Natural killer cell (primary cell): ENCODE results near the gene HELZ. TPM values are rescaled to one million over a fixed set of nuclear protein-coding genes. Genes with fewer than 3 reads are reported as not detected.

Source experiments
- ATAC-seq, 3 donors: fragments of 150-1000 bp in 2 of 3; fragments of 200-7000 bp in 1 of 3; cut with Tn5 transposase; 1 replicate in 1 of 3; 2 replicates in 2 of 3; pipeline ENCODE4 v1.10.0; 2021; ENCODE audit warnings: mild to moderate bottlenecking in 2 of 3, moderate library complexity in 2 of 3
- DNase-seq, 2 donors: peaks; one replicate each; pipeline versions ENCODE4 v3.0.0 to v3.0.0-alpha.2; 2013 to 2021; ENCODE audit warnings: mixed read lengths in 1 of 2
- H3K27ac ChIP-seq: one replicate; pipeline ENCODE4 v1.5.1; 2013; ENCODE audit warnings: mild to moderate bottlenecking, low read length
- H3K27me3 ChIP-seq: one replicate; pipeline ENCODE4 v1.6.1; 2013; ENCODE audit warnings: low read length; ENCODE audit not compliant: control insufficient read depth, insufficient read depth
- H3K36me3 ChIP-seq: one replicate; pipeline ENCODE4 v1.6.1; 2013; ENCODE audit warnings: low read length; ENCODE audit not compliant: control insufficient read depth, insufficient read depth
- H3K4me1 ChIP-seq: one replicate; pipeline ENCODE4 v1.6.1; 2013; ENCODE audit warnings: low read length; ENCODE audit not compliant: control insufficient read depth, insufficient read depth
- H3K4me3 ChIP-seq: one replicate; pipeline ENCODE4 v1.5.1; 2013; ENCODE audit warnings: low read length
- H3K9me3 ChIP-seq: one replicate; pipeline ENCODE4 v1.6.1; 2013; ENCODE audit warnings: low read length; ENCODE audit not compliant: control insufficient read depth, insufficient read depth
- H3K27ac Mint-ChIP-seq, 2 donors: one replicate each; pipeline ENCODE4 v1.8.0; 2022; ENCODE audit warnings: mild to moderate bottlenecking in 2 of 2, mixed read lengths in 2 of 2, moderate library complexity in 1 of 2
- H3K27me3 Mint-ChIP-seq, 2 donors: one replicate each; pipeline ENCODE4 v1.8.0; 2022; ENCODE audit warnings: low read depth in 2 of 2, mixed read lengths in 2 of 2
- H3K36me3 Mint-ChIP-seq: one replicate; pipeline ENCODE4 v1.8.0; 2022; ENCODE audit warnings: mixed read lengths
- H3K4me1 Mint-ChIP-seq, 2 donors: one replicate each; pipeline ENCODE4 v1.8.0; 2022; ENCODE audit warnings: mixed read lengths in 2 of 2
- H3K4me3 Mint-ChIP-seq: one replicate; pipeline ENCODE4 v1.8.0; 2022; ENCODE audit warnings: mild to moderate bottlenecking, moderate library complexity, mixed read lengths
- H3K9me3 Mint-ChIP-seq, 2 donors: one replicate each; pipeline ENCODE4 v1.8.0; 2022; ENCODE audit warnings: mixed read lengths in 2 of 2
- WGBS: methylation state at CpG from one replicate; pipeline ENCODE4 v1.1.7; 2013; ENCODE audit warnings: missing lambda C conversion rate; ENCODE audit not compliant: insufficient coverage; 5-methylcytosine and 5-hydroxymethylcytosine counted together
- intact Hi-C: fragments of 100-400 bp; cut with micrococcal nuclease; formaldehyde crosslinking; loops from one replicate; pipeline ENCODE4 v1.14.2; 2022
- total RNA-seq, 4 donors: library from RNA; stranded (reverse); fragments of 120-200 nt in 1 of 4; gene quantifications; one replicate each; pipeline versions ENCODE4 v1.2.3 to v1.2.4, GENCODE V29; 2013 to 2022
- TF ChIP-seq, protein P1 (sequence below): fragments of 200-600 bp; IDR thresholded peaks from one replicate; pipeline ENCODE4 v1.8.0; 2022; ENCODE audit warnings: antibody characterized with exemption

The HELZ gene
- total RNA-seq, 3 donors from 2014 or later (not counting 1 experiment from before 2014, with no cell fraction given): 274 to 355 (median 292) TPM

GRCh38 chr17:67241719-67242341 lies 3.2 kb downstream of the HELZ start:
- peaks cover 10% of the 10 kb centered on the region for H3K36me3 Mint-ChIP-seq

GRCh38 chr17:67239597-67239996 lies 5.4 kb downstream of the HELZ start:
- Mint-ChIP-seq H3K4me3 (peak overlapping the region; percentile 68), H3K27ac (peak overlapping the region; percentile 92 to 94), H3K4me1 (peaks cover 67 to 70% of the 10 kb centered on the region in 2 donors), H3K9me3 (no peaks in the 10 kb centered on the region), H3K36me3 (peaks cover 16% of the 10 kb centered on the region), H3K27me3 (no peaks in the 10 kb centered on the region)
- no peak overlapping the region for H3K27ac ChIP-seq
- no peaks in the 10 kb centered on the region for H3K27me3 ChIP-seq
- intact Hi-C loops: no loop called here
- H3K4me3 ChIP-seq: no peak overlapping the region
- ATAC-seq (no peak), DNase-seq (no peak)
- no CpG with 5 or more reads among the region's 3 CpGs for WGBS
- no peaks in the 10 kb centered on the region for H3K9me3 ChIP-seq
- TF ChIP-seq, protein P1, sequence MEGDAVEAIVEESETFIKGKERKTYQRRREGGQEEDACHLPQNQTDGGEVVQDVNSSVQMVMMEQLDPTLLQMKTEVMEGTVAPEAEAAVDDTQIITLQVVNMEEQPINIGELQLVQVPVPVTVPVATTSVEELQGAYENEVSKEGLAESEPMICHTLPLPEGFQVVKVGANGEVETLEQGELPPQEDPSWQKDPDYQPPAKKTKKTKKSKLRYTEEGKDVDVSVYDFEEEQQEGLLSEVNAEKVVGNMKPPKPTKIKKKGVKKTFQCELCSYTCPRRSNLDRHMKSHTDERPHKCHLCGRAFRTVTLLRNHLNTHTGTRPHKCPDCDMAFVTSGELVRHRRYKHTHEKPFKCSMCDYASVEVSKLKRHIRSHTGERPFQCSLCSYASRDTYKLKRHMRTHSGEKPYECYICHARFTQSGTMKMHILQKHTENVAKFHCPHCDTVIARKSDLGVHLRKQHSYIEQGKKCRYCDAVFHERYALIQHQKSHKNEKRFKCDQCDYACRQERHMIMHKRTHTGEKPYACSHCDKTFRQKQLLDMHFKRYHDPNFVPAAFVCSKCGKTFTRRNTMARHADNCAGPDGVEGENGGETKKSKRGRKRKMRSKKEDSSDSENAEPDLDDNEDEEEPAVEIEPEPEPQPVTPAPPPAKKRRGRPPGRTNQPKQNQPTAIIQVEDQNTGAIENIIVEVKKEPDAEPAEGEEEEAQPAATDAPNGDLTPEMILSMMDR: no peak
- H3K36me3 ChIP-seq: peaks cover 50% of the 10 kb centered on the region
- peaks cover 10% of the 10 kb centered on the region for H3K4me1 ChIP-seq

More at GRCh38 chr17:67241719-67242341, 3.2 kb downstream of the HELZ start:
- Histone ChIP-seq H3K9me3 (no peaks in the 10 kb centered on the region), H3K27ac (peak overlapping the region; percentile 45), H3K4me3 (no peak overlapping the region), H3K36me3 (peaks cover 34% of the 10 kb centered on the region), H3K27me3 (no peaks in the 10 kb centered on the region), H3K4me1 (peaks cover 17% of the 10 kb centered on the region)
- Mint-ChIP-seq H3K4me3 (peak overlapping the region; percentile 86), H3K27ac (peak overlapping the region; percentile 92 to 94), H3K9me3 (no peaks in the 10 kb centered on the region), H3K27me3 (no peaks in the 10 kb centered on the region), H3K4me1 (peaks cover 58 to 59% of the 10 kb centered on the region in 2 donors)
- intact Hi-C loops: loop anchor here (10.0 kb wide), 1 partner anchor 123 kb away; the partner anchor contains the start of gene PSMD12
- no peak for DNase-seq
- 18% methylated on average over 4 of the region's 7 CpGs for WGBS
- TF ChIP-seq, protein P1: no peak
- ATAC-seq: peak; percentile 21 to 64 (median 58)

DNA sequence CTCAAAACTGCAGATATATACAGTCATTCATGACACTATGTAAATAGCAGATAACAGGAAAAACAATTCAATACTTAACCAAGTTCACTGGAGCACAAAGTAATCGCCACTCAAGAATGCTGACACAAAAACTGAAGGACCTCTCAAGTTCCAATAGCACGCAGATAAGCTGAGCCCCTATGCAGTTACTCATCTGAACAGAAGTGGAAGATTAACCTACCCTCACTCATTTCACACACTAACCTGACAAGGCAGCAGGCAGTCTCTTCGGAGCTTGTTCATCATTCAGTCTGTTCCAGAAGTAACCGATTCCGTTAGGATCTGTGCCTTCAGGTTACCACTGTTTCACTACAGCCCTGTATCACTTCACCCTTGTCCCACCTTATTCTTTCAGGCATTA lies 6.0 kb downstream of the HELZ start:
- Mint-ChIP-seq H3K4me3 (peak overlapping the region; percentile 47), H3K27me3 (no peaks in the 10 kb centered on the region), H3K9me3 (no peaks in the 10 kb centered on the region), H3K27ac (peak overlapping the region; percentile 92 to 94), H3K36me3 (peaks cover 17% of the 10 kb centered on the region), H3K4me1 (peaks cover 68 to 72% of the 10 kb centered on the region in 2 donors)
- intact Hi-C loops: no loop called here
- ATAC-seq: no peak
- H3K4me3 ChIP-seq: no peak overlapping the region
- H3K9me3 ChIP-seq: no peaks in the 10 kb centered on the region
- H3K27me3 ChIP-seq: no peaks in the 10 kb centered on the region
- peaks cover 56% of the 10 kb centered on the region for H3K36me3 ChIP-seq
- H3K4me1 ChIP-seq: peaks cover 5% of the 10 kb centered on the region
- 95% methylated on average over 5 of the region's 5 CpGs for WGBS
- TF ChIP-seq, protein P1: no peak
- DNase-seq: no peak
- H3K27ac ChIP-seq: no peak overlapping the region

GRCh38 chr17:67232441-67232840 lies 12.6 kb downstream of the HELZ start:
- Mint-ChIP-seq H3K4me1 (peaks cover 49 to 50% of the 10 kb centered on the region in 2 donors), H3K4me3 (no peak overlapping the region), H3K36me3 (peaks cover 7% of the 10 kb centered on the region), H3K9me3 (no peaks in the 10 kb centered on the region), H3K27me3 (no peaks in the 10 kb centered on the region), H3K27ac (peak overlapping the region in 1 of 2 donors; percentile 43)
- Histone ChIP-seq H3K27me3 (no peaks in the 10 kb centered on the region), H3K9me3 (no peaks in the 10 kb centered on the region), H3K4me1 (peaks cover 3% of the 10 kb centered on the region), H3K27ac (no peak overlapping the region), H3K36me3 (peaks cover 48% of the 10 kb centered on the region), H3K4me3 (no peak overlapping the region)
- no peak for DNase-seq
- intact Hi-C loops: no loop called here
- TF ChIP-seq, protein P1: no peak
- ATAC-seq: no peak
- WGBS: 100% methylated on average over 2 of the region's 2 CpGs
